VCaP (cell line): Measurements from ENCODE around the gene ADARB2.

Source experiments
- H3K27ac ChIP-seq: fragments of 450-650 bp; 2 replicates; pipeline ENCODE4 v1.5.1; 2017
- TF ChIP-seq, protein P1 (sequence below): fragments of 450-650 bp; conservative IDR thresholded peaks from 2 replicates; pipeline ENCODE4 v1.5.1; 2017; ENCODE audit warnings: mild to moderate bottlenecking, moderate library complexity

Gene ADARB2

DNA sequence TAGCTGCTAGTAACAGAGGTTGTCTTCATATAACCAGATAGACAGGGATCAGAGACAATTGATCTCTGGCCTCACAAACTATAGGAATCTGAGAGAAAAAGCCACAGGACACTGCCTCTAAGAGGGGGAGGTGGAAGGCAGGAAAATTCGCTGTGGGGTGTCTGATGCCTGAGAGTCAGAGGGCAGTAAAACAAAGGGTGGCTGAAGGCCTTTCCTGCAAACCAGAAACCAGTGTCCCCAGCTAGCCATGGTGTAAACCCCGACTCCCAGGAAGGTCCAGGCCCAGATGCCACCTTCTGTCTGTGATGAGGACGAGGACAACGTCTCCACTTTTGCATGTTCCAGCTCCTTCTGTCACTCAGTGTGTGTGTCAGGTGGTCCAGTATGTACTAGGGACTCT is 215.1 kb downstream of the ADARB2 start:
- no peak overlapping the region for H3K27ac ChIP-seq
- TF ChIP-seq, protein P1, sequence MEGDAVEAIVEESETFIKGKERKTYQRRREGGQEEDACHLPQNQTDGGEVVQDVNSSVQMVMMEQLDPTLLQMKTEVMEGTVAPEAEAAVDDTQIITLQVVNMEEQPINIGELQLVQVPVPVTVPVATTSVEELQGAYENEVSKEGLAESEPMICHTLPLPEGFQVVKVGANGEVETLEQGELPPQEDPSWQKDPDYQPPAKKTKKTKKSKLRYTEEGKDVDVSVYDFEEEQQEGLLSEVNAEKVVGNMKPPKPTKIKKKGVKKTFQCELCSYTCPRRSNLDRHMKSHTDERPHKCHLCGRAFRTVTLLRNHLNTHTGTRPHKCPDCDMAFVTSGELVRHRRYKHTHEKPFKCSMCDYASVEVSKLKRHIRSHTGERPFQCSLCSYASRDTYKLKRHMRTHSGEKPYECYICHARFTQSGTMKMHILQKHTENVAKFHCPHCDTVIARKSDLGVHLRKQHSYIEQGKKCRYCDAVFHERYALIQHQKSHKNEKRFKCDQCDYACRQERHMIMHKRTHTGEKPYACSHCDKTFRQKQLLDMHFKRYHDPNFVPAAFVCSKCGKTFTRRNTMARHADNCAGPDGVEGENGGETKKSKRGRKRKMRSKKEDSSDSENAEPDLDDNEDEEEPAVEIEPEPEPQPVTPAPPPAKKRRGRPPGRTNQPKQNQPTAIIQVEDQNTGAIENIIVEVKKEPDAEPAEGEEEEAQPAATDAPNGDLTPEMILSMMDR: no peak

DNA sequence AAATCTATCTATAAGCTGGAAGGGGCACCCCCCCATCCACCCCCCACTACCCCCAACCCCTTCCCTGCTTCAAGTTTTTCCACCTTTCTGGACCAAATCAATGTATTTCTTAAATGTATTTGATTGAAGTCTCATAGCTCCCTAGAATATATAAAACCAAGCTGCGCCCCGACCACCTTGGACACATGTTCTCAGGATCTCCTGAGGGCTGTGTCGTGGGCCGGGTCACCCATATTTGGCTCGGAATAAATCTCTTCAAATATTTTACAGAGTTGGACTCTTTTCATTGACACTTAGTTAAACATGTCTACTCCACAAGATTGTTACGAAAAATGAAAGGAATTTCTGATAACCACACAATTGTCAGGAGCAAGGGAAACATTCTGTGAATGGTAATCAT is 215.6 kb downstream of the ADARB2 start:
- no peak overlapping the region for H3K27ac ChIP-seq
- TF ChIP-seq, protein P1: no peak

DNA sequence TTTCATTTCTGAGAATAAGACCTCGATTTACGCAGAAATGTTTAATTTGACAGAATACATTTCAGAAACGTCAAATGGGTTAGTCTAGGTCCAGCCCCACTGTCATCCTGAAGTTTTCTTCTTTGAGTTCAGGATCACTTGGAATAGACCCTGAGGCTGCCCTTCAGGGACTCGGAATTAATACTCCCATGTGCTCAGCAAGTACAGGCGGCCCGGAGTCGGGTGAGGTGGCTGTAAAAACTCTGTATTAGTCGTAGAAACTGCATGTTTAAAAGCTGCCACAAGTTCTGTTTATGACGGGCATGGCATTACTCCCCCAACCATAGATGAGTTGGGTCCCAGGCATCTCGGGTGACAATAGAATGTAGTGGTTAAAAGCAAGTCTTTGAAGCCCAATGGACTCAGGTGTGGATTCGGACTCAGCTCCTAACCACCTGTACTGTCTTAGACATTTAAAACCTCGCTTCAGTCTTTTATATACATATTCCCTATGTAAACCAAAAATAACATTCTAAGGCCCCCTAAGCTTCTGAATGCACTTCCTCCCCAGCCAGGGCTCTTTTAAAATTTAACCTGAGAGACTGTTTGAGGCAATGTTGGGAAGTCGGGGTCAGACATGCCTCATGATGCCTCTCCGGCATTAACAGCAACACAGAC is 216.3 kb downstream of the ADARB2 start:
- no peak overlapping the region for H3K27ac ChIP-seq
- TF ChIP-seq, protein P1: no peak

DNA sequence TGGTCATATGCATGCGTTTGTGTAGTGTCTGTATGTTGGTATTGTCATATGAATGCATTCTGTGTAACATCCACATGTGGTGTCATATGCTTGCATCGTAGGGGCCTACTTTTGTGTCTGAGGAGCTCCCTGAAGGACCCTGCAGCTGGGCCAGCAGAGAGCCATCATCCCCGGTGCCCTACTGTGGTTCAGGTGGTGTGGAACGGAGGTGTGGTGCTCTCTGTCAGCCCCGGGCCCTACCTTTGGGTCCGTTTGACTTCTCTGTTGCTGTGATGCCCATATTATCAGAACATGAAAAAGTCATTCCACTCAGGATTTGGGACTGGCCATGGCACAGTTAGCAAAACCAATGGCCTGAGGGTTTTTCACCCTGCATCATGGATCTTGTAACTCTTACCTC is 217.9 kb downstream of the ADARB2 start:
- TF ChIP-seq, protein P1: no peak
- no peak overlapping the region for H3K27ac ChIP-seq

DNA sequence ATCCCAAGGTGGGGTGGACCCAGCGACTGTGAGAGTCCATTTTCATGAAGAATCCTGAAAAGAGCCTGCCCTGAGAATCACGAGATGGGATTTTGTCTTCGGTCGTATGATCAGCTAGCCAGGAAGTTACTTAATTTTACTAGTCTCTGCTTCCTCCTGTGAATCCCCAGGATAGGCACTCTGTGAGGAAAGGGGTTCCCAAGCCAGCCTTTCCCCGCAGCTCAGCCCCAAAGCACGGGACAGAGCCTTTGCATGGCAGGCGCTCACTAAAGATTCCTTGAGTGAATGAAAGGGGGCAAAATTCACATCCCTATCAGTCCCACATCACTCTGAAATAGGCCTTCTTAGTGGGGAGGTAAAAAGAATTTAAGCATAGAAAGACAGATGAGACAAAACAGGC is 219.6 kb downstream of the ADARB2 start:
- no peak overlapping the region for H3K27ac ChIP-seq
- TF ChIP-seq, protein P1: no peak

DNA sequence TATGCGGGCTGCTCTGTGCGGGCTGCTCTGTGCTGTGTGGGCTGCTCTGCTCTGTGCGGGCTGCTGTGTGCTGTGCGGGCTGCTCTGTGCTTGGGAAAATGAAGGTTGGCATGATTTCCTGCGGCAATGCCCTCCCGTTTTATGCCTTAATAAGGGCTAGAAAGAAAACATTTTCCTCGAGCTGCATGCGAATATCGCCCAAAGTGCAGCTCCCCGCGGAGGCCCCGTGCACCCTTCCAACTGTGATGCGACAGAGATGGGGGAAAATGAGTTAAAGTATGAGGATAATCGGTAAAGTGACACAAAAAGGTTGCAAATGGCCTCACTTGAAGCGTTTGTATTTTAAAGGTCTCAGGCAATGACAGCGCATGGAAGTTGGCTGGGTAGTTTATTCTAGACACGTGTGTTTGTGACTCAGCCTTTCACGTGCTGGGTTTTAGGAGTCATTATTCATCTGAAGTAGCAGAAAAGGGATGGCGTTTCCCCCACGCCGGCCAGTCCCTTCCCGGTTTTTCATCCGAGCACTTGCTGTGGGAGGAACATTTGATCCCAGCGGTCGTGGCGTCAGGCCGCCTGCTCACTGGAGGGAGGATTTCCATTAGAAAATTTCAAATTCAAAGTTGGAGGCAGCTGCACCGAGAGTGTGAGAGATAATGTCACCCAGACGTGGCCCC is 220.7 kb downstream of the ADARB2 start:
- no peak overlapping the region for H3K27ac ChIP-seq
- TF ChIP-seq, protein P1: no peak

DNA sequence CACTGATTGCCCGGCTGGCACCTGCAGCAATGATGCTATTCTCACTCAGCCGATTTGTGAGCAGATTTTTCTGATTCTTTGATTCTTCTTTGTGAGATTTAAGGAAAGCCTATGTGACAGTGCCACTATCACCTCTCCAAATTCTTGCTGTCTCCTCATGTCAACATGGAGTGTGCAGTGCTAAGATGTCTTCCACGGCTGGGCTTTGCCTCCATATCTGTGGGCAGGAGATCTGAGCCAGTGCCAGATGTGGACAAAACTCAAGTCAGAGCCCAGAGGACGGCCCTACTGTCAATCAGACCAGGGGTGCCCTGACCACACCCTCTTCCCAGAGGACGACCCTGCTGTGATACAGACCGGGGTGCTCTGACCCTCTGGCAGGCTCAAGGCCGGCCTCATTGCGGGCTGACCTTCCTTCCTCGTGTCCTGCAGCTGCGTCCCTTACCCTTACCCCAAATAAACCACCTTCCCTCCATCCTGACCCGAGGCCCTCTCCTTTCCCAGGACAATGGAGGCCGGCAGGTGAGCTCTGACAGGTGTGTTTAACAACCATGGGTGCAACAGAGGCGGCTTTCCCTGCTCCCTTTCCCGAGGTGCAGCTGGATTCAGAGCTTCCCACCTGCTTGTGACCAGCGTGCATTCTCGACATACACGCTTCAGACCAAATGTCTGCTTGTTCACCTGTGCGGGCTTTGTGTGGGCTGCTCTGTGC is 221.4 kb downstream of the ADARB2 start:
- TF ChIP-seq, protein P1: no peak
- H3K27ac ChIP-seq: no peak overlapping the region
